ENCODE results near the gene LCLAT1. TPM values are rescaled to one million over a fixed set of nuclear protein-coding genes. Genes with fewer than 3 reads are reported as not detected.

Gene LCLAT1
- total RNA-seq, 1 experiment from 2014 or later: 29.4 TPM

DNA sequence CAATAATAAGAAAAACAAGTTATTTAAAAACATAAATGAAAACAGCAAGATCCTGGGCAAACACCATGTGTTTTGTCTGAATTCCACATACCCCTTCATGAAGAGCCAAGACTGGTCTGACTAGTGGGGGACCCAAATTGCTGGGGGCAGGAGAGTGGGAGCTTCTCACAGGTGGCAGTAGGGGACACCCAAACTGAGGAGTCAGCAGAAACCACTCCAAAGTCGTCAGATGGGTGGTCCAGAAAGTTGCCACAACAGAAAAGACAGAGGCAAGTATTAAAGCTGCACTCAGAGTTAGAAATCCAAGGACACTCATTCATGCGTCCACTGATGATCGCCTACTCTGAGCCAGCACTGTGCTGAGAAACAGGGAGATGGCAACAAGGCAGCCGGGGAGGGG, 12.3 kb upstream of the LCLAT1 start:
- Histone ChIP-seq H3K4me3 (no peak overlapping the region), H3K27me3 (replicated peaks) (no peaks in the 10 kb centered on the region), H3K36me3 (no peaks in the 10 kb centered on the region), H3K27ac (peak overlapping the region; percentile 74), H3K4me1 (replicated peaks) (peaks cover 40% of the 10 kb centered on the region), H3K9me3 (replicated peaks) (no peaks in the 10 kb centered on the region)
- DNase-seq (ENCODE audit: low read depth in 1 of 2, low spot score in 2 of 2): no peak

DNA sequence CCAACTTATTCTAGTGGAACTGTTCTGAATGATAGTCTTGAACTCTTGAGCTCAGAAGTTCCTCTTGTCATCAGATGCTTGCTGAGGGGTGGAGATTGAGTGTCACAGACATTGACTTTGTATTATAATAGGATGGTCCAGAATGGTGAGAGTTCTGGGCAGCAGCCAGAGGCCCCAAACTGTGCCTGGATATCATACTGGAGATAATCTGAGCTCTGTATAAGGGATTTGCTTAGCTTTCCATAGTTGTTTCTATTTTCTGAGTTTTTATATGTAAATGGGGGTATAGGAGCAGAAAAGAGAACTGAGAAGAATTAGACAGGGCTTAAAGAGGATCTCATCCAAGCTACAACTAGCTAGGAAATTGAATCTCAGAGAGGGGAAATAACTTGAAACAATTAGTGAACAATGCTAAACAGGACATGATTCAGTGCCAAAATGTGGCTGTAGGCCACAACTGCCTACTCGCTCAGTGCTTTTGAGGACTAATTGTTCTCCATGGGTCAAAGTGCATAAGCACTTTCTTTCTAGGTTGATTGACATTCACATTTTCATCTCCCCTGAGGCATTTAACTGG, 10.1 kb upstream of the LCLAT1 start:
- Histone ChIP-seq H3K27ac (no peak overlapping the region), H3K4me3 (no peak overlapping the region), H3K27me3 (replicated peaks) (no peaks in the 10 kb centered on the region), H3K4me1 (replicated peaks) (peaks cover 40% of the 10 kb centered on the region), H3K36me3 (no peaks in the 10 kb centered on the region), H3K9me3 (replicated peaks) (no peaks in the 10 kb centered on the region)
- DNase-seq (ENCODE audit: low read depth in 1 of 2, low spot score in 2 of 2): peak in 1 of 2 experiments; percentile 31

DNA sequence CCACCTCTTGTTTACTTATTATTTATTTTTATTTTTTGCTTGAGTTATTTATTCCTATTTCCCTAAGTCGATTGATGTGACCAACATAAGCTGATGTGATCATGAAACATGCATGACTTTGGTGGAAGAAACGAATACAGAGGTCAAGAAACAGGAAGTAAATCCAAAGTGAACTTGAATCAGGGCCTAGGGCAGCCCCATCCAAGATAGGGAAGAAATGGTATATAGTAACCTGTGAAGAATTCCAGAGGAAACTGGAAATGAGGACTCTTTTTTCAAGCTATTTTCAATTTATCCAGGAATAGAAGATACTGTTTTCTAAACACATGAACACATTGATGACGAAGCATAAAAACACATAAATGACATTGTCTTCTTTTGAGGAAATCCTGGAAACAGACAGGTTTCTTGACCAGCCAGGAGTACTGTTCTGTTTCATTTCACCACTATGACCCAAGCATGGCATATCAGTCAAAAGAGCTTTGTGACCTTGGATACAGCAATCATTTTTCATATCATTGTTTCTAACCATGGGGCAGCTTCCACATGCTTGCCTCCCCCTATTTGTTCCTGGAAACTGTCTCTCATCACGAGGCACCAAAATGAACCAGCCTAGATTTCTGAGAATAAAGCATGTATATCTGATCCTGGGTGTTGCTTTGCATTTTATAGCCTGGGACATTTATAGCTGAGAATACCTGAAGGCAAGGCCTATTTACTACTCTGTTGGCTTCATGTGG, 9.1 kb upstream of the LCLAT1 start:
- Histone ChIP-seq H3K4me3 (no peak overlapping the region), H3K27me3 (replicated peaks) (no peaks in the 10 kb centered on the region), H3K36me3 (no peaks in the 10 kb centered on the region), H3K9me3 (replicated peaks) (no peaks in the 10 kb centered on the region), H3K27ac (no peak overlapping the region), H3K4me1 (replicated peaks) (peaks cover 32% of the 10 kb centered on the region)
- DNase-seq (ENCODE audit: low read depth in 1 of 2, low spot score in 2 of 2): no peak

DNA sequence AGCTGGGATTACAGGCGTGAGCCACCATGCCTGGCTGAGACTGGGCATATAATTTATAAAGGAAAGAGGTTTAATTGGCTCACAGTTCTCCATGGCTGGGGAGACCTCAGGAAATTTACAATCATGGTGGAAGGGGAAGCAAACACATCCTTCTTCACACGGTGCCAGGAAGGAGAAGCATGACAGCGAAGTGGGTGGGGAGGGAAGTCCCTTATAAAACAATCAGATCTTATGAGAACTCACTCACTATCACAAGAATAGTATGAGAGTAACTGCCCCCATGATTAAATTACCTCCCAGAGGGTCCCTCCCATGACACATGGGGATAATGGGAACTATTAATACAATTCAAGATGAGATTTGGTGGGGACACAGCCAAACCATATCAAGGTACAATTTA, 7.8 kb upstream of the LCLAT1 start:
- no peak overlapping the region for H3K27ac ChIP-seq
- H3K4me1 ChIP-seq (replicated peaks): peaks cover 19% of the 10 kb centered on the region
- DNase-seq (ENCODE audit: low read depth in 1 of 2, low spot score in 2 of 2): no peak
- no peaks in the 10 kb centered on the region for H3K36me3 ChIP-seq
- H3K27me3 ChIP-seq (replicated peaks): no peaks in the 10 kb centered on the region
- H3K4me3 ChIP-seq: no peak overlapping the region
- no peaks in the 10 kb centered on the region for H3K9me3 ChIP-seq (replicated peaks)

DNA sequence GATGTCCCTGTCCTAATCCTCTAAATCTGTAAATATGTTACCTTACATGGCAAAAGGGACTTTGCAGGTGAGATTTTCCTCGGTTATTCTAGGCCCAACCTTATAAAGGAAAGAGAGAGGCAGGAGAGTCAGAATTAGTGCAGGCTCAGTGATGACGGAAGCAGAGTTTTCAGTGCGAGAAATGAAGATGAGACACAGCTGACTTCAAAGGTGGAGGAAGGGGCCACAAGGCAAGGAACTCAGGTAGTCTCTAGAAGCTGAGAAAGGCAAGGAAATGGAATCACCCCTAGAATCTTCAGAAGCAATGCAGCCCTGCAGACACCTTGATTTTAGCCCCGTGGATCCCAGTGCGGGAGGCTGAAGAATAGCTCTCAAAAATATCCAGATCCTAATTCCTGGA, 7.2 kb upstream of the LCLAT1 start:
- Histone ChIP-seq H3K27ac (no peak overlapping the region), H3K4me1 (replicated peaks) (peaks cover 13% of the 10 kb centered on the region), H3K36me3 (no peaks in the 10 kb centered on the region), H3K4me3 (no peak overlapping the region), H3K27me3 (replicated peaks) (no peaks in the 10 kb centered on the region), H3K9me3 (replicated peaks) (no peaks in the 10 kb centered on the region)
- DNase-seq (ENCODE audit: low read depth in 1 of 2, low spot score in 2 of 2): no peak

DNA sequence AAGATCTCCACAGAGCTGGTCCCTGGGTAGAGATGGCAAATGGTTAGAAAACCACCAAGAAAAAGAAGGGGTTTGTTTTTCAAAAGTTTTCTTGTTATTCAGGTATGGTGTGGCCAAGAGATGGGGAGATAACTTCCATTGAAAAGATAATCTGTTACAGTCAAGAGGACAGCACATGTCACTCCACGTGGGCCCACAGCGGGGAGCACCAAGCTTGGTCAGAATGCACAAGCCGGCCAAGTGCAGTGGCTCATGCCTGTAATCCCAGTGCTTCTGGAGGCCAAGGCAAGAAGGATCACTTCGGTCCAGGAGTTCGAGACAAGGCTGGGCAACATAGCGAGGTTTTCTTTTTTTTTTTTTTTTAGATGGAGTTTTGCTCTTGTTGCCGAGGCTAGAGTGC, 6.0 kb upstream of the LCLAT1 start:
- Histone ChIP-seq H3K27me3 (replicated peaks) (no peaks in the 10 kb centered on the region), H3K4me1 (replicated peaks) (peaks cover 12% of the 10 kb centered on the region), H3K27ac (no peak overlapping the region)

DNA sequence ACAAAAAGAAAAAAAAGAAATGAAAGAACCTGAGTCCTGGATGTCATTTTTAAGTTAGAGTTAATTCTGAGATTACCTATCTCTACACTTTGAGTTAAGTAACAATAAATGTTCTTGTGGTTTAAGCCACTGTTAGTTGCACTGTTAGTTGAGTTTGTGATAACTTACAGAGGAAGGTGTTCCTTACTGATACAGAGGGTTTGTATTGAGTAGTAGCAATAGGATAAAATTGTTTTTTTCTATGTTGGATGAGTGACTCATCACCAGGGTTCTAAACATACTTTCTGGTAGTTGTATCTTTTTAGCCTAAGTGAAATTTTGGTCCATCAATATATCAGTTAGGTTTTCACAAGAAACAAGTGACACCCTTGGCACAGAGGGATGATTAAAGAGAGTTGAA, 4.0 kb upstream of the LCLAT1 start:
- no peaks in the 10 kb centered on the region for H3K9me3 ChIP-seq (replicated peaks)
- H3K36me3 ChIP-seq: peaks cover 7% of the 10 kb centered on the region
- no peak overlapping the region for H3K4me3 ChIP-seq
- H3K27ac ChIP-seq: no peak overlapping the region
- peaks cover 14% of the 10 kb centered on the region for H3K4me1 ChIP-seq (replicated peaks)
- no peak for DNase-seq (ENCODE audit: low read depth in 1 of 2, low spot score in 2 of 2)
- no peaks in the 10 kb centered on the region for H3K27me3 ChIP-seq (replicated peaks)

More for the DNA sequence above, 6.0 kb upstream of the LCLAT1 start:
- no peak for DNase-seq (ENCODE audit: low read depth in 1 of 2, low spot score in 2 of 2)
- Histone ChIP-seq H3K4me3 (no peak overlapping the region), H3K9me3 (replicated peaks) (no peaks in the 10 kb centered on the region), H3K36me3 (no peaks in the 10 kb centered on the region)

DNA sequence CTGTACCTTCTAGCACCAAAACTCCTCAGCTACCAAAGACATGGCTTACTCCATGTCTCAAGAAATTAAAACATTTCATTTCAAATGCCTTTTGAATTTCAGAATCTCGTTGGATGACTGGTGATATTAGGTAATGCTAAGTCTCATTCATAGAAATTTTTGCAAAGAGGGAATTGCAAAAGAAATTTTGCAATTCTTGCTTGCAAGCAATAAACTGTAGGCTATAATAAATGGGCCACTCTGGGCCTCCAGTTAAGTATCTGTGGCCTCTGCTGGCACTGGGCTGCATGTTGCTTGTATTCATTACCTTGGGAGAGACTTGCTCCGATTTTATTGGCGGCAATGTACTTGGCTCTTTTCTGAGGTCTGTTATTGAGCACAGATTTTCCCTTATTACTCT, 2.8 kb upstream of the LCLAT1 start:
- no peak overlapping the region for H3K27ac ChIP-seq
- H3K9me3 ChIP-seq (replicated peaks): no peaks in the 10 kb centered on the region
- DNase-seq (ENCODE audit: low read depth in 1 of 2, low spot score in 2 of 2): no peak
- no peaks in the 10 kb centered on the region for H3K27me3 ChIP-seq (replicated peaks)
- H3K36me3 ChIP-seq: peaks cover 7% of the 10 kb centered on the region
- H3K4me3 ChIP-seq: no peak overlapping the region
- H3K4me1 ChIP-seq (replicated peaks): peaks cover 22% of the 10 kb centered on the region

DNA sequence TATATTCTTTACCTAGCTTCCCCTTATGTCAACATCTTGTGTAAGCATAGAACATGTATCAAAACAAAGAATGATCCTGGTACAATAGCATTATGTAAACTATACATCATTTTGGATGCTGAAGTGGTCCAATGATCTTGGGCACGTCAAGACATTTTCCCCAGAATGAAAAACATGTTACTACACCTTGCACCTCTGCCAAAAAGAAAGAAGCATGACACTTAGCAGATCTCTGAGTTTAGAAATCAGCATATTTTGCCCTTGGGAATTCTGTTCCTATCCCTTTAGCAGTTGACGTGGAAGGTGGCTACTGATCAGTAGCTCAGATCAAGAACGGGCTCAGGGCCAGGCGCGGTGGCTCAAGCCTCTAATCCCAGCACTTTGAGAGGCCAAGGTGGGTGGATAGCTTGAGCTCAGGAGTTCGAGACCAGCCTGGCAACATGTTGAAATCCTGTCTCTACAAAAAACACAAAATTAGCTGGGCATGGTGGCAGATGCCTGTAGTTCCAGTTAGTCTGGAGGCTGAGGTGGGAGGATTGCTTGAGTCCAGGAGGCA, 1.7 kb upstream of the LCLAT1 start:
- Histone ChIP-seq H3K27ac (no peak overlapping the region), H3K4me1 (replicated peaks) (peaks cover 22% of the 10 kb centered on the region), H3K9me3 (replicated peaks) (no peaks in the 10 kb centered on the region), H3K36me3 (peaks cover 7% of the 10 kb centered on the region), H3K27me3 (replicated peaks) (no peaks in the 10 kb centered on the region), H3K4me3 (no peak overlapping the region)
- no peak for DNase-seq (ENCODE audit: low read depth in 1 of 2, low spot score in 2 of 2)

DNA sequence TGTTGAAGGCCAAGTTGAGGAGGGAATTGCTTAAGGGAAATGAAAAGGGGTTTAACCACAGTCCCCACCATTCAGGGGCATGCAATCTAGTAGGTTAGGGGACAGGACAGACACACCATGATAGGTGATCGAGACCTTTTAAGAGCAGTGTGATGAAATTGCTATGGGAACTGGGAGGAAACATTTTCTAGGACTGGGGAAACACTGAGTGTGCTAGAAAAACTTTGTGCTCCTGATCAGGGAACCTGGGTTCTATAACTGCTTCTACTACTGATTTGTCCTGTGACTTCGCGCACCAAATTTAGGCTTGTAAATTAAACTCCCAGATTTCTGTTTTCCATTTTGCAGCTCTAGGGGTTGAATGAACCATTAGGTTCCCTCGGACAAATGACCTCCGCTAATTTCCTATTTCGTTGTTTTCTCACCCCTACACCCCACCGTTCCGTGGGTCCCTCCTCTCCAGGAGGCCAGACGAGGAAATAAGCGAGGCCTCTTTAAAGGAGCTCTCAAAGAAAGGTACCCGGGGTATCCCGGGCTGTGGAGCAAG, 371 bp upstream of the LCLAT1 start:
- DNase-seq (ENCODE audit: low read depth in 1 of 2, low spot score in 2 of 2): no peak
- peak overlapping the region; percentile 72 for H3K27ac ChIP-seq
- H3K36me3 ChIP-seq: peaks cover 10% of the 10 kb centered on the region
- no peaks in the 10 kb centered on the region for H3K9me3 ChIP-seq (replicated peaks)
- H3K4me1 ChIP-seq (replicated peaks): peaks cover 22% of the 10 kb centered on the region
- peak overlapping the region; percentile 88 for H3K4me3 ChIP-seq
- H3K27me3 ChIP-seq (replicated peaks): no peaks in the 10 kb centered on the region

DNA sequence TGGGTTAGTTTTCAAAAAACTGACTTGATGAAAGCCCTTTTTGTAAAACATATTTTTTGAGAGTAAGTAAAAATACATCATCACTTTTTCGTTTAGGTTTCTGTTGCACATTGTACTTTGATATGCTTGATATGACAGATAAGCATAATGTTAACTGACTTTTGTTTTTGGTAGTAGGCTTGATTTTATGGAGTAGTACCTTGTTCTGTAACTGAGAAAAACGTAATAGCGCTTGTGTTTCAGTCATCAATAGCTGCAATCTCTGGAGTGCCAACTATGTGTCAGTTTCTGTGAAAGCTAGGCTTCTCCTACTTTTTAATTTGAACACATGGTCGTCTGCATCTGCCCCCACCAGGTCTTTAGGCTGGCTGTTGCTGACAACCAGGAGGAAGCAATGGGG, 1.3 kb downstream of the LCLAT1 start:
- H3K4me1 ChIP-seq (replicated peaks): peaks cover 22% of the 10 kb centered on the region
- peaks cover 10% of the 10 kb centered on the region for H3K36me3 ChIP-seq
- no peaks in the 10 kb centered on the region for H3K9me3 ChIP-seq (replicated peaks)
- DNase-seq (ENCODE audit: low read depth in 1 of 2, low spot score in 2 of 2): no peak
- no peaks in the 10 kb centered on the region for H3K27me3 ChIP-seq (replicated peaks)
- H3K4me3 ChIP-seq: no peak overlapping the region; the same call in 1 of the 2 replicates
- no peak overlapping the region for H3K27ac ChIP-seq

DNA sequence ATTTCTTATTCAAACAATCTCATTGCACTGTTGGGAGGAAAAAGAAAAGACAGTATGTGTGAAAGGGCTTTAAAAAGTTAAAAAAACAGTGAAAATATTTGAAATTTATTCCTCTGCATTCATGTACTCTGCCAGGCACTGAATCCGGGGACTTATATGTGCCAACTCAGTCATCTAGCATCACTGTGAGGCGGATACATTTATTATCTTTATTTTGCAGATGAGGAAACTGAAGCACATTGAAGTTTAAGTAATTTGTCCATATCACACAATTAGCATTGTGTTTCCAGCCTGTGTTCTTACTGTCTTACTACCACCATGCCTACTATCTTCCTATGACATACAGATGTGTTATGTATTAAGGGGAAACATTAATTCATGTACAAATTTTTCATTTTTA, 1.8 kb downstream of the LCLAT1 start:
- H3K9me3 ChIP-seq (replicated peaks): no peaks in the 10 kb centered on the region
- H3K27ac ChIP-seq: no peak overlapping the region
- no peak overlapping the region for H3K4me3 ChIP-seq
- no peak for DNase-seq (ENCODE audit: low read depth in 1 of 2, low spot score in 2 of 2)
- H3K36me3 ChIP-seq: peaks cover 10% of the 10 kb centered on the region
- H3K4me1 ChIP-seq (replicated peaks): peaks cover 22% of the 10 kb centered on the region
- H3K27me3 ChIP-seq (replicated peaks): no peaks in the 10 kb centered on the region

DNA sequence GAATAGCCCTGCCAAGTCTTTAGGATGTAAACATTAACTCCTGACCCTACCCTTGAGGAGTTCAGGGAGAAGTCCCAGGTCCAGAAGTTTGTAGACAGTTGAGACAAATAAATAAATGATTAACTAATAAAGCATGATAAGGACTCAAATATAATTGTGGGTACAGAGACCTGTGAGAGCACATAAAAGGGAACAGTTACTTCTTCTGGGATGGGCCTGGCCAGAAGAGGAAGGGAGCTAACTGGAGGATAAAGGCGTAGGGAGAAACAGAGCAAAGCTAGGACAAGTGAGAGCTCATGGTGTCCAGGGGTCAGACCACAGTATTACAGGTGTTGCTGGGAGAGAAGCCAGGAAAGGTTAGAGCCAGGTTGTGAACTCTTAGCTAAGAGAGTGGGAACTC, 3.0 kb downstream of the LCLAT1 start:
- H3K36me3 ChIP-seq: peaks cover 10% of the 10 kb centered on the region
- DNase-seq (ENCODE audit: low read depth in 1 of 2, low spot score in 2 of 2): no peak
- no peak overlapping the region for H3K27ac ChIP-seq
- no peak overlapping the region for H3K4me3 ChIP-seq
- H3K27me3 ChIP-seq (replicated peaks): no peaks in the 10 kb centered on the region
- no peaks in the 10 kb centered on the region for H3K9me3 ChIP-seq (replicated peaks)
- peaks cover 27% of the 10 kb centered on the region for H3K4me1 ChIP-seq (replicated peaks)

DNA sequence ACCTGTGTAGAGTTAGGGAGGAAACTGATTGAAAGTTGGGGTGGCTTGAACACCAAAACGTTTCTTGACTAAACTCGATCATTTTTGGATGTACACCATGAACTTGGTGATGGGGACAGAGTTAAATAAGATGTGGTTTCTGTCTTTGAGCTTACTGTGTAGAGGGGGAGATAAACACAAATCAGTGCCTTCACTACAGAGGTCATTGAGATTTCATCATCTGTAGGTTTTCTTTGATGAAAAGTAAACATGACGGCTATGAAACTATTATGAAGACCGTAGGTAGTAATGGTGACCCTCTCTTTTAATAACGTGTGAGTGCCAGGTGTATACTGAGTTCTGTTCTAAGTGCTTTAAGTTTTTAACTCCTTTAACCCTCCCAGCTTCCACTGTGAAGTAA, 6.5 kb downstream of the LCLAT1 start:
- H3K36me3 ChIP-seq: peaks cover 3% of the 10 kb centered on the region; the same call in 1 of the 2 replicates
- no peak overlapping the region for H3K4me3 ChIP-seq
- no peaks in the 10 kb centered on the region for H3K27me3 ChIP-seq (replicated peaks)
- no peak for DNase-seq (ENCODE audit: low read depth in 1 of 2, low spot score in 2 of 2)
- peaks cover 9% of the 10 kb centered on the region for H3K4me1 ChIP-seq (replicated peaks)
- no peaks in the 10 kb centered on the region for H3K9me3 ChIP-seq (replicated peaks)
- no peak overlapping the region for H3K27ac ChIP-seq

Measured in SJSA1 (cell line).